Esophagus muscularis mucosa (tissue), 4 donors: ENCODE measurements around the gene ISY1. TPM values are rescaled to one million over a fixed set of nuclear protein-coding genes. Genes with fewer than 3 reads are reported as not detected.

Source experiments
- DNase-seq: peaks from one replicate; pipeline ENCODE4 v3.0.0-alpha.2; 2017; ENCODE audit errors: extremely low spot score
- H3K27ac ChIP-seq, 4 donors: fragments of 200-600 bp; sonication (generic); replicated peaks in 1 of 4; 1 replicate in 3 of 4; 2 replicates in 1 of 4; pipeline ENCODE4 v1.5.1; 2016 to 2019; ENCODE audit warnings: mild to moderate bottlenecking in 1 of 4
- H3K27me3 ChIP-seq, 4 donors: fragments of 200-600 bp; sonication (generic); one replicate each; pipeline versions ENCODE4 v1.5.1 to v1.6.0; 2016 to 2019
- H3K36me3 ChIP-seq, 4 donors: fragments of 200-600 bp; sonication (generic); one replicate each; pipeline ENCODE4 v1.5.1; 2016 to 2019
- H3K4me1 ChIP-seq, 4 donors: fragments of 200-600 bp; sonication (generic); one replicate each; pipeline ENCODE4 v1.5.1; 2016 to 2019
- H3K4me3 ChIP-seq, 4 donors: fragments of 200-600 bp; sonication (generic); 1 replicate in 2 of 4; 2 replicates in 2 of 4; pipeline ENCODE4 v1.5.1; 2016 to 2019; ENCODE audit warnings: mild to moderate bottlenecking in 4 of 4, moderate library complexity in 1 of 4
- H3K9me3 ChIP-seq, 4 donors: fragments of 200-600 bp; sonication (generic); 1 replicate in 3 of 4; 2 replicates in 1 of 4; pipeline ENCODE4 v1.5.1; 2016 to 2019
- CTCF ChIP-seq, 3 experiments: fragments of 200-600 bp in 2 of 3; fragments of 450-650 bp in 1 of 3; sonication (generic) in 2 of 3; IDR thresholded peaks; one replicate each; pipeline ENCODE4 v1.5.1; 2017 to 2019; ENCODE audit warnings: antibody characterized with exemption in 3 of 3, mild to moderate bottlenecking in 2 of 3, moderate library complexity in 1 of 3
- EP300 ChIP-seq: sonication (generic); formaldehyde crosslinking; IDR thresholded peaks from one replicate; pipeline ENCODE4 v1.6.1; 2017; ENCODE audit warnings: antibody characterized with exemption
- POLR2A ChIP-seq: fragments of 450-650 bp; IDR thresholded peaks from one replicate; pipeline ENCODE4 v1.6.1; 2017; ENCODE audit warnings: antibody characterized with exemption, moderate library complexity, mild to moderate bottlenecking, low read depth
- POLR2AphosphoS5 ChIP-seq, 2 donors: sonication (generic); formaldehyde crosslinking; IDR thresholded peaks; one replicate each; pipeline ENCODE4 v1.6.1; 2017; ENCODE audit warnings: antibody characterized with exemption in 2 of 2
- WGBS: methylation state at CpG from one replicate; pipeline ENCODE4 v1.1.5; 2018; 5-methylcytosine and 5-hydroxymethylcytosine counted together
- intact Hi-C: fragments of 100-400 bp; cut with DNase I; formaldehyde crosslinking; loops from one replicate; pipeline ENCODE4 v1.15.1; 2023
- total RNA-seq, 4 donors: library from RNA; depleted of rRNA; stranded (reverse); fragments of >200 nt; gene quantifications; one replicate each; pipeline versions ENCODE4 v1.1.0 to v1.2.1, GENCODE V29; 2016

Gene ISY1
- total RNA-seq, 4 donors from 2014 or later: 15.4 to 26.7 (median 18.4) TPM

GRCh38 chr3:129104498-129105079 lies 56.3 kb downstream of the ISY1 start:
- no peaks in the 10 kb centered on the region for H3K9me3 ChIP-seq
- H3K27me3 ChIP-seq: no peaks in the 10 kb centered on the region
- H3K27ac ChIP-seq: no peak overlapping the region
- peaks cover 0 to 39% (median 15%) of the 10 kb centered on the region in 4 donors for H3K36me3 ChIP-seq
- TF ChIP-seq POLR2A (no peak), EP300 (no peak), CTCF (IDR thresholded peaks at IDR 0.05) (no peak), POLR2AphosphoS5 (IDR thresholded peaks at IDR 0.05) (no peak)
- no peak overlapping the region for H3K4me3 ChIP-seq
- H3K4me1 ChIP-seq: peaks cover 0 to 18% (median 13%) of the 10 kb centered on the region in 4 donors
- WGBS: 90% methylated on average over 6 of the region's 6 CpGs
- no peak for DNase-seq
- intact Hi-C loops: no loop called here

GRCh38 chr3:129104051-129104450 lies 56.8 kb downstream of the ISY1 start:
- no peak for DNase-seq
- Histone ChIP-seq H3K27me3 (no peaks in the 10 kb centered on the region), H3K4me1 (peaks cover 0 to 18% (median 13%) of the 10 kb centered on the region in 4 donors), H3K36me3 (peaks cover 0 to 34% (median 15%) of the 10 kb centered on the region in 4 donors), H3K4me3 (no peak overlapping the region), H3K27ac (no peak overlapping the region), H3K9me3 (no peaks in the 10 kb centered on the region)
- 93% methylated on average over 6 of the region's 6 CpGs for WGBS
- intact Hi-C loops: no loop called here
- TF ChIP-seq CTCF (IDR thresholded peaks at IDR 0.05) (no peak), EP300 (no peak), POLR2AphosphoS5 (IDR thresholded peaks at IDR 0.05) (no peak), POLR2A (no peak)

GRCh38 chr3:129103296-129103695 lies 57.6 kb downstream of the ISY1 start:
- Histone ChIP-seq H3K27me3 (no peaks in the 10 kb centered on the region), H3K4me1 (peaks cover 0 to 18% (median 13%) of the 10 kb centered on the region in 4 donors), H3K27ac (no peak overlapping the region), H3K4me3 (no peak overlapping the region), H3K36me3 (peaks cover 0 to 27% (median 15%) of the 10 kb centered on the region in 4 donors), H3K9me3 (no peaks in the 10 kb centered on the region)
- intact Hi-C loops: no loop called here
- WGBS: 92% methylated on average over 7 of the region's 7 CpGs
- DNase-seq: no peak
- TF ChIP-seq CTCF (IDR thresholded peaks at IDR 0.05): no peak
- no peak for TF ChIP-seq POLR2A

- TF ChIP-seq CTCF (IDR thresholded peaks at IDR 0.05): no peak
- TF ChIP-seq POLR2AphosphoS5 (IDR thresholded peaks at IDR 0.05): no peak
- no peak for TF ChIP-seq EP300
- TF ChIP-seq POLR2A: no peak
- H3K4me3 ChIP-seq: no peak overlapping the region
- no peaks in the 10 kb centered on the region for H3K27me3 ChIP-seq
- peaks cover 0 to 10% (median 7%) of the 10 kb centered on the region in 4 donors for H3K4me1 ChIP-seq
- H3K36me3 ChIP-seq: peaks cover 0 to 12% (median 6%) of the 10 kb centered on the region in 4 donors
- no peaks in the 10 kb centered on the region for H3K9me3 ChIP-seq
- DNase-seq: no peak
- intact Hi-C loops: no loop called here
- H3K27ac ChIP-seq: no peak overlapping the region
- 92% methylated on average over 12 of the region's 12 CpGs for WGBS
Observed at GRCh38 chr3:129101370-129102138, 59.3 kb downstream of the ISY1 start.
